ENCODE results near the gene HECW1.

- no peak for TF ChIP-seq EZH2 (IDR thresholded peaks at IDR 0.05; ENCODE audit: low read depth)
- TF ChIP-seq, protein P1, sequence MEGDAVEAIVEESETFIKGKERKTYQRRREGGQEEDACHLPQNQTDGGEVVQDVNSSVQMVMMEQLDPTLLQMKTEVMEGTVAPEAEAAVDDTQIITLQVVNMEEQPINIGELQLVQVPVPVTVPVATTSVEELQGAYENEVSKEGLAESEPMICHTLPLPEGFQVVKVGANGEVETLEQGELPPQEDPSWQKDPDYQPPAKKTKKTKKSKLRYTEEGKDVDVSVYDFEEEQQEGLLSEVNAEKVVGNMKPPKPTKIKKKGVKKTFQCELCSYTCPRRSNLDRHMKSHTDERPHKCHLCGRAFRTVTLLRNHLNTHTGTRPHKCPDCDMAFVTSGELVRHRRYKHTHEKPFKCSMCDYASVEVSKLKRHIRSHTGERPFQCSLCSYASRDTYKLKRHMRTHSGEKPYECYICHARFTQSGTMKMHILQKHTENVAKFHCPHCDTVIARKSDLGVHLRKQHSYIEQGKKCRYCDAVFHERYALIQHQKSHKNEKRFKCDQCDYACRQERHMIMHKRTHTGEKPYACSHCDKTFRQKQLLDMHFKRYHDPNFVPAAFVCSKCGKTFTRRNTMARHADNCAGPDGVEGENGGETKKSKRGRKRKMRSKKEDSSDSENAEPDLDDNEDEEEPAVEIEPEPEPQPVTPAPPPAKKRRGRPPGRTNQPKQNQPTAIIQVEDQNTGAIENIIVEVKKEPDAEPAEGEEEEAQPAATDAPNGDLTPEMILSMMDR (conservative IDR thresholded peaks at IDR 0.05) = no peak
These were observed 349.0 kb downstream of the HECW1 start for GRCh38 chr7:43461349-43462024.

All from PC-9 (cell line).